GM12874 (cell line): ENCODE results near the gene KLF13.

Source experiments
- CTCF ChIP-seq: IDR thresholded peaks from 2 replicates; pipeline ENCODE4 v1.5.1; 2011; ENCODE audit warnings: low read depth, mild to moderate bottlenecking, control low read depth, low read length, moderate library complexity; ENCODE audit not compliant: insufficient read depth

The KLF13 gene

GRCh38 chr15:31360158-31360561, 33.5 kb downstream of the KLF13 start:
- no peak for TF ChIP-seq CTCF

GRCh38 chr15:31360843-31361763, 34.5 kb downstream of the KLF13 start:
- no peak for TF ChIP-seq CTCF

GRCh38 chr15:31361764-31362515, 35.3 kb downstream of the KLF13 start:
- TF ChIP-seq CTCF = no peak

- no peak for TF ChIP-seq CTCF
These were observed 36.3 kb downstream of the KLF13 start for GRCh38 chr15:31362886-31363285.

- no peak for TF ChIP-seq CTCF
These were observed 37.8 kb downstream of the KLF13 start for GRCh38 chr15:31364301-31365031.

GRCh38 chr15:31365032-31365654, 38.5 kb downstream of the KLF13 start:
- TF ChIP-seq CTCF = no peak
